ENCODE results near the gene BMPR2. TPM values are rescaled to one million over a fixed set of nuclear protein-coding genes. Genes with fewer than 3 reads are reported as not detected.
"Not testable (repeated sequence)": the region's sequence is repeated elsewhere in the genome, so short reads cannot be mapped to it uniquely, and the experiment has no call there.

Gene BMPR2
- total and polyA plus RNA-seq, 2 of the 8 experiments (the other 6 are each of a cell fraction or from before 2014, with no cell fraction given): 5.5 to 19.8 TPM

DNA sequence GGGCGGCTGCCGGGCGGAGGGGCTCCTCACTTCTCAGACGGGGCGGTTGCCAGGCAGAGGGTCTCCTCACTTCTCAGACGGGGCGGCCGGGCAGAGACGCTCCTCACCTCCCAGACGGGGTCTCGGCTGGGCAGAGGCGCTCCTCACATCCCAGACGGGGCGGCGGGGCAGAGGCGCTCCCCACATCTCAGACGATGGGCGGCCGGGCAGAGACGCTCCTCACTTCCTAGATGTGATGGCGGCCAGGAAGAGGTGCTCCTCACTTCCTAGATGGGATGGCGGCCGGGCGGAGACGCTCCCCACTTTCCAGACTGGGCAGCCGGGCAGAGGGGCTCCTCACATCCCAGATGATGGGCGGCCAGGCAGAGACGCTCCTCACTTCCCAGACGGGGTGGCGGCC is 159.2 kb downstream of the BMPR2 start:
- H4K91ac ChIP-seq (replicated peaks; ENCODE audit: insufficient read length, low read length); H3K9ac ChIP-seq (replicated peaks in 1 of 4; ENCODE audit: extremely low read depth in 1 of 4, low read depth in 3 of 4, low read length in 3 of 4); H3K9me3 ChIP-seq (ENCODE audit: insufficient read depth in 2 of 2, low read depth in 1 of 2, low read length in 1 of 2); H3K14ac ChIP-seq (ENCODE audit: insufficient read length); H3K4me1 ChIP-seq (replicated peaks in 1 of 4; ENCODE audit: control insufficient read depth in 3 of 4, insufficient read depth in 4 of 4, low read length in 3 of 4); H2BK15ac ChIP-seq (ENCODE audit: low read length); H4K5ac ChIP-seq (ENCODE audit: insufficient read length, low read depth, low read length); H3K18ac ChIP-seq (ENCODE audit: extremely low read depth, low read length); H4K20me1 ChIP-seq (replicated peaks in 1 of 2; ENCODE audit: control insufficient read depth in 1 of 2, insufficient read depth in 2 of 2, low read length in 2 of 2); H3K27me3 ChIP-seq (replicated peaks in 1 of 4; ENCODE audit: control insufficient read depth in 3 of 4, extremely low read depth in 1 of 4, insufficient read depth in 3 of 4, low read length in 3 of 4); H3K4ac ChIP-seq (replicated peaks; ENCODE audit: insufficient read length, low read depth, low read length); H3K23ac ChIP-seq (ENCODE audit: insufficient read length); H3K4me2 ChIP-seq (ENCODE audit: insufficient read depth in 1 of 2, low read depth in 2 of 2, low read length in 2 of 2); H3K79me1 ChIP-seq (ENCODE audit: low read depth, low read length); H3K79me2 ChIP-seq (ENCODE audit: control insufficient read depth in 1 of 2, insufficient read depth in 2 of 2, low read length in 2 of 2); H3K27ac ChIP-seq (ENCODE audit: low read depth, low read length); H2AFZ ChIP-seq (ENCODE audit: low read length); FAIRE-seq; H2BK12ac ChIP-seq (ENCODE audit: low read depth, low read length); H2BK20ac ChIP-seq (ENCODE audit: low read length); H2AK5ac ChIP-seq (ENCODE audit: low read depth, low read length); H2BK120ac ChIP-seq (replicated peaks; ENCODE audit: low read depth, low read length); H4K8ac ChIP-seq (ENCODE audit: extremely low read depth, insufficient read depth, low read length); H3K23me2 ChIP-seq (ENCODE audit: low read depth, low read length); H2BK5ac ChIP-seq (ENCODE audit: low read depth, low read length); H3K4me3 ChIP-seq (ENCODE audit: extremely low read depth in 1 of 4, insufficient read depth in 2 of 4, low read depth in 3 of 4, low read length in 4 of 4); POLR2A ChIA-PET (ENCODE audit: partially characterized antibody); CTCF ChIA-PET (ENCODE audit: partially characterized antibody); H3K56ac ChIP-seq (replicated peaks; ENCODE audit: insufficient read length, low read depth, low read length): not testable (repeated sequence)
- WGBS, 2 experiments (ENCODE audit: extremely low coverage in 1 of 2, insufficient coverage in 1 of 2, insufficient read length in 1 of 2, insufficient replicate concordance in 2 of 2, low coverage in 1 of 2, low lambda C conversion rate in 2 of 2, missing lambda C conversion rate in 1 of 2): 100% methylated on average over 3 of the region's 30 CpGs; no CpG with 5 or more reads in 1 of the 2 experiments
- peak in 1 of 2 experiments; percentile 23 for DNase-seq (ENCODE audit: low read depth in 1 of 2, low spot score in 2 of 2)
- H3K36me3 ChIP-seq (ENCODE audit: control insufficient read depth in 2 of 4, insufficient read depth in 4 of 4, low read length in 3 of 4): peaks cover 0 to 13% (median 3%) of the 10 kb centered on the region in 4 experiments; a peak in 2 of 8 replicates
